GM12865 (cell line): ENCODE results near the gene DEF6.

Experiments
- DNase-seq: peaks from one replicate; pipeline ENCODE4 v3.0.0; 2010; ENCODE audit warnings: low read depth
- H3K4me3 ChIP-seq: 2 replicates; pipeline ENCODE4 v1.5.1; 2011; ENCODE audit warnings: mild to moderate bottlenecking, low read depth, low read length, control low read depth
- CTCF ChIP-seq: IDR thresholded peaks from 2 replicates; pipeline ENCODE4 v1.5.1; 2011; ENCODE audit warnings: low read length, control low read depth, low read depth, inconsistent platforms; ENCODE audit not compliant: insufficient read depth; ENCODE audit errors: missing control alignments

The DEF6 gene

GRCh38 chr6:35265523-35265922 is 32.1 kb upstream of the DEF6 start:
- H3K4me3 ChIP-seq, result no peak overlapping the region
- TF ChIP-seq CTCF, result no peak
- DNase-seq, result no peak

- no peak for TF ChIP-seq CTCF
- no peak overlapping the region for H3K4me3 ChIP-seq
- no peak for DNase-seq
Measured at GRCh38 chr6:35267446-35267845, 30.2 kb upstream of the DEF6 start.

GRCh38 chr6:35267897-35268296 is 29.7 kb upstream of the DEF6 start:
- TF ChIP-seq CTCF, result no peak
- H3K4me3 ChIP-seq, result no peak overlapping the region
- DNase-seq, result no peak

- H3K4me3 ChIP-seq, result no peak overlapping the region
- no peak for TF ChIP-seq CTCF
Measured at GRCh38 chr6:35272005-35272404, 25.6 kb upstream of the DEF6 start.

GRCh38 chr6:35273822-35274559 is 23.6 kb upstream of the DEF6 start:
- TF ChIP-seq CTCF, result no peak
- DNase-seq, result no peak
- no peak overlapping the region for H3K4me3 ChIP-seq

More at GRCh38 chr6:35272005-35272404, 25.6 kb upstream of the DEF6 start:
- DNase-seq, result no peak

GRCh38 chr6:35275744-35276260 is 21.8 kb upstream of the DEF6 start:
- no peak for DNase-seq
- no peak overlapping the region for H3K4me3 ChIP-seq
- TF ChIP-seq CTCF, result no peak

- H3K4me3 ChIP-seq, result no peak overlapping the region
- no peak for TF ChIP-seq CTCF
- DNase-seq, result no peak
Measured at GRCh38 chr6:35278708-35279107, 18.9 kb upstream of the DEF6 start.
